Activated T-cell treated with anti-CD3 and anti-CD28 coated beads for 1 hour (primary cell): ENCODE measurements around the gene CETN3.
"Not testable (repeated sequence)": the region's sequence is repeated elsewhere in the genome, so short reads cannot be mapped to it uniquely, and the experiment has no call there.

ENCODE experiments used
- DNase-seq: peaks from one replicate; pipeline ENCODE4 v3.0.0-alpha.2; 2020; ENCODE audit warnings: low read depth

Gene CETN3

GRCh38 chr5:90383903-90384302 is 25.7 kb downstream of the CETN3 start:
- DNase-seq: no peak

DNA sequence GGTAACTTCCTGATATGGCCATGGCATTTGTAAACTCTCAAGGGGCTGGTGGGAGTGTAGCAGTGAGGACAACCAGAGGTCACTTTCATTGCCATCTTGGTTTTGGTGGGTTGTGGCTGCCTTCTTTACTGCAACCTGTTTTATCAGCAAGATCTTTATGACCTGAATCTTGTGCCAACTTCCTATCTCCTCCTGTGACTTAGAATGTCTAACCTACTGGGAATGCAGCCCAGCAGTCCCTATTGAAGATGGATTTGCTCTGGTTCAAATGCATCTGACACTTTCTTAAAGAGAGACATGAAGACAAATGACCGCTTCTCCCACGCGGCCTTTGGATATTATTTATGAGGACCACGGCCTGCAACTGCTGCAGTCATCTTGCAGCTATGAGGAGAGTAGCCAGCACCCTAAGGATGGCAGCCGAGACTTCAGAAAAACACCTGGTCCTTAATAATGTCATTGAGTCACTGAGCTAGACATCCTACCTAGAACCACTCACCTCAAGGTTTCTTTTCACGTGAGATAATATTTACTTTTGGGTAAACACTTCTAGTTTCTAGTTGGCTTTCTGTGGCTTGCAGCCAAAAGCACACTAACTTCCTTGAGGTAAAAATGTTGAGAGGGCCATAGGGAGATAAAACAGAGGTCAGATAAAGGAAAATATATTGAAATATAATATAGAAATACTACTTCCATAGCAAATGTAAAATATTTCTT is 28.2 kb downstream of the CETN3 start:
- no peak for DNase-seq

GRCh38 chr5:90379652-90380051 is 29.9 kb downstream of the CETN3 start:
- no peak for DNase-seq

GRCh38 chr5:90378752-90379151 is 30.8 kb downstream of the CETN3 start:
- DNase-seq: no peak

GRCh38 chr5:90371269-90371668 is 38.3 kb downstream of the CETN3 start:
- not testable (repeated sequence) for DNase-seq

GRCh38 chr5:90368454-90369246 is 40.9 kb downstream of the CETN3 start:
- DNase-seq: no peak

DNA sequence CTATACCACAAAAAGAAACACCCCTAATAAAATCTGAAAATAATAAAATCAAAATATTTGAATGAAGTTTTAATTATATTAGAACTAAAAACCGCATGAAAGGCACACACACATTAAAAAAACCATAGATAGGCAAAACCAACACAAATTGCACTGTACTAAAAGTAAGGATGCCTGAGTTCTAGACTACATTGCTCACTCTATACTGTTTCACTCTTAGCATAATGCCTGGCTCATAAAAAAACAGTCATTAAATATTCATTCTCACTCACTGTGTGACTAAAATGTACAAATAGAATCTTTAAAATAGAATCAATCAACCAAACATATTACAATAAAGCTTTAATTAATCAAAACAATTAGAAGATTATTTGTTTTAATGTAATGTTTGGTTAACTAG is 41.7 kb downstream of the CETN3 start:
- DNase-seq: no peak

DNA sequence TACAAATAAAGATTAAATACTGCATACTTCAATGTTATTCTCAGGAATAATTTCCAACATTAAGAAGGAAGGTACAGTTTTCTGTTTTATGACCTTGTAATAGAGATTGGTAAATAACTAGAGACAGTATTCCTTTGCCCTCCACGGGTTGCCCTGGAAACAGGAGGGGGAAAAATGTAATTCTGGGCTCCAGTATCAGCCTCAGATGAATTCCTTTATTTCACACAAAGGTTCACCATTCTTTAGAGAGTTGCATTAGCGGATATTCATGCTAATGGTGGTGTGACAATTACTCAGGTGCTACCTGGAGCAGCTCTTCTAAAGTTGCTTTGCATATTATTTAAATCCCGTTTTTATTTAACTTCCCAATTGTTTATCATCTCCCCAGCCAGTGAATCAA is 42.6 kb downstream of the CETN3 start:
- no peak for DNase-seq

DNA sequence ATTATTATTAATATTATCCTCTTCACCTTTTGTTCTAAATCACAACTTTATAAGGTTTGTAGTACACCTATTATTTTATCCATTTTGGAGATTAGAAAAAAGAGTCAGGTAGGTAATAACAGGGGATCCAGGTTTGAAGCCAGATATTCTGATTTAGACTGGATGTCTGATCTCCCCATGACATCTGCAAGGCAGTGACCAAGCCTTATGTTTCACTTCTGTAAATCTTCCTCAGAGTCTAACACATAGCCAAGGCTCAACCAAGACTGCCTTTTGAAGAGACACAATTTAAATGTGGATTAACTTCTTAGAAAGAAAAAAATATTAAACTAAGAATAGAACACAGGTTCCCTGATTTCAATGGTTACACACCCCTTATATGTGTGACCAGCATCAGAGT is 44.2 kb downstream of the CETN3 start:
- DNase-seq: no peak

DNA sequence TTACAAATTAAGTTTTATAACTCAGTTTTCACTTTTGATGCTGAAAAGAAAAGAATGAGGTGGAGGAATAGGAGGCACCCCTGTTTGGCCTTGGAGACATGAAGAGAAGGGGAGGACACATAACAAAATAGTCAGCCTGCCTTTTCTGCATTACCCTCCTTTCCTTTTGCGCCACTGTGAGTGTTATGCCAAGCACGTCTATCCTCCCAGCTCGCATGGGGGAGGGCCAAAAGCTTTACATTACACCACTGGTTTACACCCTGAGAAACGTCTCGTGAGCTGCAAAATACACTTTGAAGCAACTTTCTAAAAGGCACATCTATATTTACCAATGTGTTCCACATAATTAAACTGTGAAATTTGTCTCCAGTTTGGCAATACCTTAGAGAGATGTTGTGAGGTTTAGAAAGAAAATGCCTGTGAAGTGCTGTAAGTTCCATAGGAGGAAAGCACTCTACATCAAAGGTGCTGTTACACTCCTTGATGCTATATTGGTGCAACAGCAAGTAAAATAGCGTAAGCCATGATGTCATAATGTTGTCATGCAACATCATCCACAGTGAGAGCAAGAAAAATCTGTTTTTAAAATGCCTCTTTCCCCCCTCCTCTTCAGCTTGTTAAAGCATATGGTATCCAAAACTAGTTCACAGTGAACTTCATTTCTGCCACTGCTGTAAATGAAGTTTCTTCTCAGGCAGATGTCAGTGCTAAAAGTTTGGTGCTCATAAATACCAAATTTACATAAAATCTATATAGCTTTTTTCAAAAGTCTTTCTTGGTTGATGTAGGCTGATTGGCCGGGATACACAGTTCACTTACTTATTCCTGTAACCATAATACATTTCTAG is 50.3 kb downstream of the CETN3 start:
- DNase-seq: no peak

DNA sequence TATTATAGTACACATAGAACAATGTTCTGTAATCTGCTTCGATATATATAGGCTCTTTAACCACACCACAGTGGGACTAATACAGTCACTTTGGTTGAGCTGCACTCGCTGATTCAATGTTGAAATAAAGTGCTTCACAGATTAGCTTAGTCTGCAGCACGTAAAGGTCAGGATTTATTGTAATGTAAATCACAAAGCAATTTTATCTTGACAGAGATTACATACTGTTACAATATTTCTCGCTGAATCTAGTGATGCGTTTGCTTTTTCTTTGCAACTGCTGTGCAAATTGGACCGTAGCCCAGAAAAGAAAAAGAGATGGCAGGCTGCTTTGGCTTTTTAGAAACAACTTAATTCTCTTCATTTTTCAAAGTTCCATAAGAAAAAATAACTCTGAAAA is 52.9 kb downstream of the CETN3 start:
- no peak for DNase-seq

GRCh38 chr5:90356176-90356575 is 53.4 kb downstream of the CETN3 start:
- DNase-seq: no peak

DNA sequence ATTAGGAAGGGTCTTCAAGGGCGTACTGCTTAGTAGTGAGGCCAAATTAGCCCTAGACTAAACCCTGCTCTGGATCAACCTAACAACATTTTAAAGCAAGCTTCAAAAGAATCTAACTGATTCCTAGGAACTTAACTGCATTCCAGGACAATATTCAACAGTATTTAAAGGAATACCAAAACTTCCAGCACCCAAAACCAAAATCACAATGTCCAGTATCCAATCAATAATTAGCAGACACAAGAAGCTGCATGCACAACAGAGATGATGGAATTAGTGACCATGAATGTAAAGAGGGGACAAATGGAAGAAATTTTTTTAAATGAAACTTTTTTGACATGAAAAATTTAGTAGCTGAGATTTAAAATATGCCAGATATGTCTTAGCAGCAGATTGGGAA is 53.9 kb downstream of the CETN3 start:
- no peak for DNase-seq

DNA sequence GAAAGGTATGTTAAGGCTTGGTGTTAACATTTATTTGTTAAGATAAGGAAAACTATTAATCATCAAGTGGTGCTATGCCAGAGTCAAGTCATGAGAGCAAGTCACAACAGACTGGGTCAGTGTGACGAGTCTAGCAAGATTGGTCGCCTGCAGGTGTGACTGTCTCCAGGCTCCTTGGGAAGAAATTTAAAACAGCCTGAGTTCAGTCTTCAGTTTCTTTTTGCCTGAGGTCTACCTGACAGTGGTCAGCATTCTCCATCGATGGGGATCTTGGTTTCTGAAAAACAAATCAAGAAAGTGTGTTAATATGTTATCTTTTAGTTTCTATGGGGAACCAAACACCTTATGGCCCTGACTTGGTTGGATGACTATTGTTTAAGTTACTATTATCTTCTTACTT is 56.3 kb downstream of the CETN3 start:
- no peak for DNase-seq

DNA sequence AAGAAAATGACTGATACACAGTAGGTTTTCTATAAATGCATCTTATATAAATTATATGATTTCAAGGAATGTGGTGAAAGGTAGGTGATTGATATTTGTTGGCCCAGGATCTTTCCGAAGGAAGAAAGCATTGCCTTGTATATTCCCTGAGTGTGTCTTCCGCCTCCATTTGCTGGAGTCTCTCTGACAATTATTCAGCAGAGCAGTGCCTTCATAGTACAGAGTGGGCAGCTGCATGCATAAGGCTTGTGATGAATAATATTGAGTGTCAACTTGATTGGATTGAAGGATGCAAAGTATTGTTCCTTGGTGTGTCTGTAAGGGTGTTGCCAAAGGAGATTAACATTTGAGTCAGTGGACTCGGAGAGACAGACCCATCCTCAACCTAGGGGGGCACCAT is 58.5 kb downstream of the CETN3 start:
- DNase-seq: no peak

- DNase-seq: no peak
Measured at GRCh38 chr5:90347462-90347861, 62.1 kb downstream of the CETN3 start.

- DNase-seq: no peak
Measured at GRCh38 chr5:90345684-90346083, 63.9 kb downstream of the CETN3 start.

GRCh38 chr5:90344689-90345088 is 64.9 kb downstream of the CETN3 start:
- no peak for DNase-seq

- not testable (repeated sequence) for DNase-seq
Measured at GRCh38 chr5:90343731-90344130, 65.8 kb downstream of the CETN3 start.

DNA sequence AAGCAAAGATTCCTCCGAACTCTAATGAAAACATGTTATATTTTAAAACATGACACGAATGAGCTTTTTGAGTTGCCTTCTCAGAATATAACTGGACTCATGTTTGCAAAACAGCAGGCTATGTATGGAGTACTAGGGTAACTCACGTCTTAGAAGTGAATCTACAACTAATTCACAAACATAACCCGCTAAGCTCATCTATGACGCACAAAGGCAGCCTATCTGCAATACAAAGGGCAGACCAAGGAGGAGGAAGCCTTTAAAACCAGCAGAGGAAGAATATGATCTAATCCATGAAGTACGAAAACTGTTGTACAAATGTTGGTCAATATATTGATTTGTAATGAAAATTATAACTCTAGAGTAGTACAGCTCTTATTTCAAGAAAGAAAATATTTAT is 67.0 kb downstream of the CETN3 start:
- no peak for DNase-seq
